ENCODE results near the gene CDH8. TPM values are rescaled to one million over a fixed set of nuclear protein-coding genes. Genes with fewer than 3 reads are reported as not detected.
A peak's percentile ranks its signal among the peaks of the same experiment; 100 is the strongest.

The CDH8 gene
- total and polyA plus RNA-seq, 12 donors = 0.03 to 9.2 (median 0.40) TPM; not detected in 8

GRCh38 chr16:62076886-62077285, 40.6 kb upstream of the CDH8 start:
- H3K27me3 ChIP-seq = no peaks in the 10 kb centered on the region
- no peak overlapping the region for H3K4me3 ChIP-seq
- no peaks in the 10 kb centered on the region for H3K36me3 ChIP-seq (replicated peaks in 1 of 2)
- no peaks in the 10 kb centered on the region for H3K9me3 ChIP-seq (replicated peaks in 1 of 3)
- TF ChIP-seq CTCF (IDR thresholded peaks at IDR 0.05) = no peak
- TF ChIP-seq POLR2A (IDR thresholded peaks at IDR 0.05) = no peak
- no peak for DNase-seq
- WGBS, 4 donors = 78 to 90% (median 81%) methylated on average over 3 of the region's 3 CpGs
- no peak overlapping the region for H3K27ac ChIP-seq
- intact Hi-C loops (cut with DNase I) = no loop called here
- no peaks in the 10 kb centered on the region for H3K4me1 ChIP-seq (replicated peaks in 1 of 2)

- DNase-seq = no peak
- Histone ChIP-seq H3K9me3 (replicated peaks in 1 of 3) (no peaks in the 10 kb centered on the region), H3K27ac (no peak overlapping the region), H3K36me3 (replicated peaks in 1 of 2) (no peaks in the 10 kb centered on the region), H3K4me3 (no peak overlapping the region), H3K27me3 (no peaks in the 10 kb centered on the region), H3K4me1 (replicated peaks in 1 of 2) (no peaks in the 10 kb centered on the region)
- WGBS, 4 donors = 88 to 93% (median 91%) methylated on average over 1 of the region's 1 CpG
- intact Hi-C loops (cut with DNase I) = no loop called here
- TF ChIP-seq POLR2A (IDR thresholded peaks at IDR 0.05) (no peak), CTCF (IDR thresholded peaks at IDR 0.05) (peak in 1 of 6 experiments; percentile 6)
These were observed 32.5 kb upstream of the CDH8 start for GRCh38 chr16:62068747-62069146.

GRCh38 chr16:62067981-62068380, 31.7 kb upstream of the CDH8 start:
- 64 to 75% (median 72%) methylated on average over 1 of the region's 1 CpG for WGBS, 4 donors

GRCh38 chr16:62067182-62067581, 30.9 kb upstream of the CDH8 start:
- Histone ChIP-seq H3K4me1 (replicated peaks in 1 of 2) (no peaks in the 10 kb centered on the region), H3K4me3 (no peak overlapping the region), H3K27ac (no peak overlapping the region), H3K36me3 (replicated peaks in 1 of 2) (no peaks in the 10 kb centered on the region), H3K27me3 (no peaks in the 10 kb centered on the region), H3K9me3 (replicated peaks in 1 of 3) (no peaks in the 10 kb centered on the region)
- TF ChIP-seq POLR2A (IDR thresholded peaks at IDR 0.05) (no peak), CTCF (IDR thresholded peaks at IDR 0.05) (no peak)
- intact Hi-C loops (cut with DNase I) = no loop called here
- WGBS, 4 donors = 59 to 84% (median 75%) methylated on average over 1 of the region's 1 CpG
- DNase-seq = no peak

More at GRCh38 chr16:62067981-62068380, 31.7 kb upstream of the CDH8 start:
- DNase-seq = no peak
- no peak overlapping the region for H3K27ac ChIP-seq
- H3K36me3 ChIP-seq (replicated peaks in 1 of 2) = no peaks in the 10 kb centered on the region
- H3K9me3 ChIP-seq (replicated peaks in 1 of 3) = no peaks in the 10 kb centered on the region
- intact Hi-C loops (cut with DNase I) = no loop called here
- no peak overlapping the region for H3K4me3 ChIP-seq
- H3K4me1 ChIP-seq (replicated peaks in 1 of 2) = no peaks in the 10 kb centered on the region
- TF ChIP-seq CTCF (IDR thresholded peaks at IDR 0.05) (no peak), POLR2A (IDR thresholded peaks at IDR 0.05) (no peak)
- H3K27me3 ChIP-seq = no peaks in the 10 kb centered on the region
